Neural cell (in vitro differentiated cells): ENCODE data around the gene SLC35A2. TPM values are rescaled to one million over a fixed set of nuclear protein-coding genes. Genes with fewer than 3 reads are reported as not detected.

Source experiments
- H2AFZ ChIP-seq: fragments of 200-600, 300-800 bp; sonication (generic), shearing (Covaris generic); 2 replicates; pipeline ENCODE4 v1.6.0; 2014; ENCODE audit warnings: low read depth, mild to moderate bottlenecking, antibody characterized with exemption, low read length, moderate library complexity
- H3F3A ChIP-seq: fragments of 200-600 bp; shearing (Covaris generic); 2 replicates; pipeline ENCODE4 v1.6.1; 2016; ENCODE audit warnings: mild to moderate bottlenecking, moderate library complexity, mixed read lengths, antibody characterized with exemption, low read length; ENCODE audit not compliant: insufficient read depth, poor library complexity, severe bottlenecking
- H3K27ac ChIP-seq: fragments of 200-600, 300-800 bp; sonication (generic), shearing (Covaris generic); 2 replicates; pipeline ENCODE4 v1.5.1; 2014; ENCODE audit warnings: mild to moderate bottlenecking, low read length, moderate library complexity
- H3K27me3 ChIP-seq: fragments of 300-800, 200-600 bp; sonication (generic), shearing (Covaris generic); 2 replicates; pipeline ENCODE4 v1.6.0; 2014; ENCODE audit warnings: mild to moderate bottlenecking, low read depth, low read length, moderate library complexity; ENCODE audit not compliant: insufficient read depth
- H3K36me3 ChIP-seq: fragments of 300-800, 200-600 bp; sonication (generic), shearing (Covaris generic); 2 replicates; pipeline ENCODE4 v1.5.1; 2014; ENCODE audit warnings: mild to moderate bottlenecking, antibody characterized with exemption, low read length, moderate library complexity; ENCODE audit not compliant: insufficient read depth
- H3K4me2 ChIP-seq: fragments of 300-800, 200-600 bp; sonication (generic), shearing (Covaris generic); 2 replicates; pipeline ENCODE4 v1.6.0; 2014; ENCODE audit warnings: mild to moderate bottlenecking, low read length
- H3K4me3 ChIP-seq: fragments of 300-800, 200-600 bp; sonication (generic), shearing (Covaris generic); 2 replicates; pipeline ENCODE4 v1.5.1; 2014; ENCODE audit warnings: mild to moderate bottlenecking, low read length, moderate library complexity
- H3K79me2 ChIP-seq: fragments of 200-600 bp; shearing (Covaris generic); replicated peaks from 2 replicates; pipeline ENCODE4 v1.6.0; 2014; ENCODE audit warnings: mild to moderate bottlenecking, low read length, moderate library complexity; ENCODE audit not compliant: insufficient read depth
- H3K9ac ChIP-seq: fragments of 300-800, 200-600 bp; sonication (generic), shearing (Covaris generic); 2 replicates; pipeline ENCODE4 v1.6.1; 2016; ENCODE audit warnings: mild to moderate bottlenecking, low read length, mixed read lengths
- H3K9me2 ChIP-seq: fragments of 200-600 bp; shearing (Covaris generic); 2 replicates; pipeline ENCODE4 v1.6.1; 2016; ENCODE audit warnings: mild to moderate bottlenecking, low read length, mixed read lengths; ENCODE audit not compliant: insufficient read depth
- H3K9me3 ChIP-seq: fragments of 200-600, 300-800 bp; sonication (generic), shearing (Covaris generic); 2 replicates; pipeline ENCODE4 v1.6.1; 2016; ENCODE audit warnings: mild to moderate bottlenecking, mixed run types, low read length, moderate library complexity, mixed read lengths
- H4K20me1 ChIP-seq: fragments of 200-600 bp; shearing (Covaris generic); 2 replicates; pipeline ENCODE4 v1.6.1; 2016; ENCODE audit warnings: mild to moderate bottlenecking, mixed run types; ENCODE audit not compliant: insufficient read depth
- CTCF ChIP-seq: fragments of 450-650 bp; IDR thresholded peaks from 2 replicates; pipeline ENCODE4 v1.5.1; 2014; ENCODE audit warnings: antibody characterized with exemption, mild to moderate bottlenecking, moderate library complexity; ENCODE audit not compliant: poor library complexity, severe bottlenecking
- EP300 ChIP-seq: fragments of 450-650 bp; conservative IDR thresholded peaks from 2 replicates; pipeline ENCODE4 v1.6.1; 2014; ENCODE audit warnings: antibody characterized with exemption, mild to moderate bottlenecking, moderate library complexity; ENCODE audit not compliant: poor library complexity, severe bottlenecking
- EZH2 ChIP-seq: fragments of 200-600, 300-800 bp; shearing (Covaris generic), sonication (generic); IDR thresholded peaks from 2 replicates; pipeline ENCODE4 v1.6.1; 2014; ENCODE audit warnings: antibody characterized with exemption, low read length, borderline replicate concordance, mild to moderate bottlenecking; ENCODE audit not compliant: insufficient read depth, poor library complexity, severe bottlenecking
- MXI1 ChIP-seq: fragments of 450-650 bp; conservative IDR thresholded peaks from 2 replicates; pipeline ENCODE4 v1.6.1; 2014; ENCODE audit warnings: antibody characterized with exemption, mild to moderate bottlenecking; ENCODE audit not compliant: poor library complexity, severe bottlenecking
- POLR2AphosphoS5 ChIP-seq: IDR thresholded peaks from 2 replicates; pipeline ENCODE4 v1.6.1; 2012
- RAD21 ChIP-seq: fragments of 450-650 bp; conservative IDR thresholded peaks from 2 replicates; pipeline ENCODE4 v1.6.1; 2014; ENCODE audit warnings: antibody characterized with exemption, mild to moderate bottlenecking, moderate library complexity
- REST ChIP-seq: IDR thresholded peaks from 2 replicates; pipeline ENCODE4 v1.6.1; 2012; ENCODE audit warnings: borderline replicate concordance
- SMC3 ChIP-seq: fragments of 450-650 bp; conservative IDR thresholded peaks from 2 replicates; pipeline ENCODE4 v1.6.1; 2014; ENCODE audit warnings: antibody characterized with exemption, mild to moderate bottlenecking, moderate library complexity; ENCODE audit not compliant: poor library complexity
- TAF1 ChIP-seq: IDR thresholded peaks from 2 replicates; pipeline ENCODE4 v1.6.1; 2012; ENCODE audit warnings: low read depth
- polyA plus RNA-seq: library from polyadenylated mRNA; depleted of rRNA; stranded (reverse); fragments of >200 nt; gene quantifications from 2 replicates; pipeline ENCODE4 v1.2.3, GENCODE V29; 2014

The SLC35A2 gene
- polyA plus RNA-seq, 1 donor from 2014 or later: 20.7 TPM

GRCh38 chrX:48909703-48910294, 1.6 kb downstream of the SLC35A2 start:
- H3K9me2 ChIP-seq: no peaks in the 10 kb centered on the region
- H3K9ac ChIP-seq: no peak overlapping the region
- H3K9me3 ChIP-seq: no peaks in the 10 kb centered on the region
- H3K4me3 ChIP-seq: peak overlapping the region; percentile 83
- peaks cover 9% of the 10 kb centered on the region for H3K79me2 ChIP-seq
- TF ChIP-seq SMC3 (no peak), TAF1 (no peak), CTCF (no peak), MXI1 (no peak), RAD21 (no peak), POLR2AphosphoS5 (no peak), EP300 (no peak), EZH2 (no peak), REST (no peak)
- no peak overlapping the region for H3K4me2 ChIP-seq
- H3F3A ChIP-seq: no peaks in the 10 kb centered on the region
- no peaks in the 10 kb centered on the region for H3K36me3 ChIP-seq
- H4K20me1 ChIP-seq: no peaks in the 10 kb centered on the region
- no peaks in the 10 kb centered on the region for H3K27me3 ChIP-seq
- H3K27ac ChIP-seq: no peak overlapping the region
- H2AFZ ChIP-seq: no peak overlapping the region

- H3F3A ChIP-seq: no peaks in the 10 kb centered on the region
- H3K79me2 ChIP-seq: peaks cover 9% of the 10 kb centered on the region
- H3K9ac ChIP-seq: no peak overlapping the region
- no peak overlapping the region for H3K4me3 ChIP-seq
- no peaks in the 10 kb centered on the region for H3K9me3 ChIP-seq
- H4K20me1 ChIP-seq: no peaks in the 10 kb centered on the region
- H3K27ac ChIP-seq: no peak overlapping the region
- no peaks in the 10 kb centered on the region for H3K27me3 ChIP-seq
- H3K36me3 ChIP-seq: no peaks in the 10 kb centered on the region
- H3K4me2 ChIP-seq: no peak overlapping the region
- H2AFZ ChIP-seq: no peak overlapping the region
- no peaks in the 10 kb centered on the region for H3K9me2 ChIP-seq
- TF ChIP-seq EP300 (no peak), EZH2 (no peak)
These were observed 2.8 kb downstream of the SLC35A2 start for GRCh38 chrX:48908600-48908999.
